GM23338 (cell line): ENCODE data around the gene GSG1L. TPM values are rescaled to one million over a fixed set of nuclear protein-coding genes. Genes with fewer than 3 reads are reported as not detected.

ENCODE experiments used
- ATAC-seq: fragments of 200-7000 bp; cut with Tn5 transposase; 3 replicates; pipeline ENCODE4 v1.9.1; 2020
- DNase-seq: peaks from one replicate; pipeline ENCODE4 v3.0.0-alpha.2; 2015; ENCODE audit warnings: low spot score
- H2AFZ ChIP-seq: fragments of 200-600 bp; sonication (generic); 2 replicates; pipeline ENCODE4 v1.8.0; 2016; ENCODE audit warnings: antibody characterized with exemption, mild to moderate bottlenecking, moderate library complexity
- H3F3A ChIP-seq: fragments of 200-600 bp; sonication (generic); replicated peaks from 2 replicates; pipeline ENCODE4 v1.8.0; 2017; ENCODE audit warnings: antibody characterized with exemption, mixed run types, low read depth
- H3K27ac ChIP-seq: fragments of 200-600 bp; sonication (generic); 2 replicates; pipeline ENCODE4 v1.6.1; 2016; ENCODE audit warnings: low read depth
- H3K27me3 ChIP-seq: fragments of 200-600 bp; sonication (generic); 2 replicates; pipeline ENCODE4 v1.8.0; 2016; ENCODE audit warnings: mild to moderate bottlenecking, mixed run types, moderate library complexity; ENCODE audit not compliant: insufficient read depth
- H3K36me3 ChIP-seq: fragments of 200-600 bp; sonication (generic); 2 replicates; pipeline ENCODE4 v1.8.0; 2016; ENCODE audit warnings: mild to moderate bottlenecking; ENCODE audit not compliant: insufficient read depth
- H3K4me1 ChIP-seq: fragments of 200-600 bp; sonication (generic); 2 replicates; pipeline ENCODE4 v1.8.0; 2016; ENCODE audit warnings: mild to moderate bottlenecking, moderate library complexity; ENCODE audit not compliant: insufficient read depth
- H3K4me2 ChIP-seq: fragments of 200-600 bp; sonication (generic); 2 replicates; pipeline ENCODE4 v1.7.1; 2017; ENCODE audit warnings: mixed run types
- H3K4me3 ChIP-seq: fragments of 200-600 bp; sonication (generic); 2 replicates; pipeline ENCODE4 v1.6.1; 2016; ENCODE audit warnings: mixed run types
- H3K79me2 ChIP-seq: fragments of 200-600 bp; sonication (generic); replicated peaks from 2 replicates; pipeline ENCODE4 v1.8.0; 2017; ENCODE audit warnings: mild to moderate bottlenecking; ENCODE audit not compliant: insufficient read depth
- H3K9me2 ChIP-seq: fragments of 200-600 bp; sonication (generic); 2 replicates; pipeline ENCODE4 v1.8.0; 2017; ENCODE audit not compliant: insufficient read depth
- H4K20me1 ChIP-seq: fragments of 200-600 bp; sonication (generic); replicated peaks from 2 replicates; pipeline ENCODE4 v1.8.0; 2017; ENCODE audit warnings: mild to moderate bottlenecking; ENCODE audit not compliant: insufficient read depth
- H3K27ac Mint-ChIP-seq: 2 replicates; pipeline ENCODE4 v1.8.0; 2020; ENCODE audit warnings: inconsistent platforms, mild to moderate bottlenecking, moderate library complexity, mixed read lengths
- H3K27me3 Mint-ChIP-seq: 3 replicates; pipeline ENCODE4 v1.8.0; 2022; ENCODE audit warnings: low read depth, mild to moderate bottlenecking, moderate library complexity, mixed read lengths, inconsistent platforms; ENCODE audit not compliant: insufficient read depth, poor library complexity
- H3K36me3 Mint-ChIP-seq: 3 replicates; pipeline ENCODE4 v1.8.0; 2021; ENCODE audit warnings: low read depth, mild to moderate bottlenecking, inconsistent platforms, moderate library complexity, mixed read lengths
- H3K4me1 Mint-ChIP-seq: 3 replicates; pipeline ENCODE4 v1.8.0; 2020; ENCODE audit warnings: mild to moderate bottlenecking, inconsistent platforms, mixed read lengths
- H3K4me3 Mint-ChIP-seq: 3 replicates; pipeline ENCODE4 v1.8.0; 2021; ENCODE audit warnings: moderate library complexity, mild to moderate bottlenecking, inconsistent platforms, mixed read lengths
- H3K9me3 Mint-ChIP-seq: 3 replicates; pipeline ENCODE4 v1.8.0; 2020; ENCODE audit warnings: moderate library complexity, mild to moderate bottlenecking, inconsistent platforms, mixed read lengths
- CREB1 ChIP-seq: fragments of 250-450 bp; sonication (Bioruptor Pico); IDR thresholded peaks from 2 replicates; pipeline ENCODE4 v1.5.0; 2020; ENCODE audit warnings: low read depth, mild to moderate bottlenecking, moderate library complexity
- EZH2 ChIP-seq: fragments of 200-600 bp; sonication (generic); IDR thresholded peaks from one replicate; pipeline ENCODE4 v1.8.0; 2017; ENCODE audit warnings: antibody characterized with exemption, mild to moderate bottlenecking, low read depth; ENCODE audit not compliant: unreplicated experiment
- EZH2phosphoT487 ChIP-seq: fragments of 200-600 bp; sonication (generic); IDR thresholded peaks from one replicate; pipeline ENCODE4 v1.8.1; 2018; ENCODE audit warnings: antibody characterized with exemption; ENCODE audit not compliant: unreplicated experiment
- JUNB ChIP-seq: IDR thresholded peaks from one replicate; pipeline ENCODE4 v1.6.1; 2016; ENCODE audit warnings: antibody characterized with exemption; ENCODE audit not compliant: unreplicated experiment
- POLR2AphosphoS5 ChIP-seq: IDR thresholded peaks from 2 replicates; pipeline ENCODE4 v1.6.1; 2016; ENCODE audit warnings: antibody characterized with exemption, low read depth
- ZNF114 ChIP-seq: fragments of 250-450 bp; sonication (Bioruptor Pico); IDR thresholded peaks from 2 replicates; pipeline ENCODE4 v1.5.0; 2020; ENCODE audit warnings: mild to moderate bottlenecking, moderate library complexity
- ZNF331 ChIP-seq: fragments of 250-450 bp; sonication (Bioruptor Pico); IDR thresholded peaks from 2 replicates; pipeline ENCODE4 v1.5.0; 2020; ENCODE audit warnings: low read depth, mild to moderate bottlenecking, moderate library complexity
- polyA plus RNA-seq: library from polyadenylated mRNA; unstranded; fragments of >200 nt; fragmentation: Nextera tagmentation; extraction: Ambion mirVana; gene quantifications from 2 replicates; pipeline ENCODE4 v1.2.1, GENCODE V29; 2016
- total RNA-seq: library from RNA; depleted of rRNA; stranded (reverse); fragments of >200 nt; shearing (Covaris generic); gene quantifications from 2 replicates; pipeline ENCODE4 v1.2.3, GENCODE V29; 2014
- TF ChIP-seq, protein P1 (sequence below): fragments of 250-450 bp; sonication (Bioruptor Pico); IDR thresholded peaks from 2 replicates; pipeline ENCODE4 v1.5.0; 2020; ENCODE audit warnings: mild to moderate bottlenecking, moderate library complexity
- TF ChIP-seq, protein P2 (sequence below), 2 experiments: fragments of 200-600 bp in 1 of 2; sonication (generic) in 1 of 2; conservative IDR thresholded peaks; 2 replicates each; pipeline versions ENCODE4 v1.5.1 to v1.6.1; 2016 to 2017; ENCODE audit warnings: antibody characterized with exemption in 2 of 2, low read depth in 2 of 2, mild to moderate bottlenecking in 2 of 2, moderate library complexity in 1 of 2

Gene GSG1L
- total and polyA plus RNA-seq, 2 experiments from 2014 or later, result 0.36 to 0.63 TPM

DNA sequence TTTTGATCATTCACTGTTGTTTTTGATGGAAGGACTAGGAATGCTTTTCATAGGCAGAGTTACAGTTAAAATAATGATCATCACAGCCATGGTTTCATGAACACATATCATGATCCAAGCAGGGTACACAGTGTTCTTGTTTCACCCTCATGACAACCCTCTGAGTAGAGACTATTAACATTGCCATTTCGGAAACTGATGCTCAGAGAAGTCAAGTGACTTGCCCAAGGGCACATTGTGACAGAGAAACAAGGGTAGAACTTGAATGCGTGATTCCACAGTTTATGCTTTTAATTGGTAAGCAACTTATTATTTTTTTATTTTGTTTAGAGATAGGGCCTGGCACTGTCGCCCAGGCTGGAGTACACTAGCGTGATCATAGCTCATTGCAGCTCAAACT lies 311.3 kb downstream of the GSG1L start (continued):
- TF ChIP-seq, protein P1, sequence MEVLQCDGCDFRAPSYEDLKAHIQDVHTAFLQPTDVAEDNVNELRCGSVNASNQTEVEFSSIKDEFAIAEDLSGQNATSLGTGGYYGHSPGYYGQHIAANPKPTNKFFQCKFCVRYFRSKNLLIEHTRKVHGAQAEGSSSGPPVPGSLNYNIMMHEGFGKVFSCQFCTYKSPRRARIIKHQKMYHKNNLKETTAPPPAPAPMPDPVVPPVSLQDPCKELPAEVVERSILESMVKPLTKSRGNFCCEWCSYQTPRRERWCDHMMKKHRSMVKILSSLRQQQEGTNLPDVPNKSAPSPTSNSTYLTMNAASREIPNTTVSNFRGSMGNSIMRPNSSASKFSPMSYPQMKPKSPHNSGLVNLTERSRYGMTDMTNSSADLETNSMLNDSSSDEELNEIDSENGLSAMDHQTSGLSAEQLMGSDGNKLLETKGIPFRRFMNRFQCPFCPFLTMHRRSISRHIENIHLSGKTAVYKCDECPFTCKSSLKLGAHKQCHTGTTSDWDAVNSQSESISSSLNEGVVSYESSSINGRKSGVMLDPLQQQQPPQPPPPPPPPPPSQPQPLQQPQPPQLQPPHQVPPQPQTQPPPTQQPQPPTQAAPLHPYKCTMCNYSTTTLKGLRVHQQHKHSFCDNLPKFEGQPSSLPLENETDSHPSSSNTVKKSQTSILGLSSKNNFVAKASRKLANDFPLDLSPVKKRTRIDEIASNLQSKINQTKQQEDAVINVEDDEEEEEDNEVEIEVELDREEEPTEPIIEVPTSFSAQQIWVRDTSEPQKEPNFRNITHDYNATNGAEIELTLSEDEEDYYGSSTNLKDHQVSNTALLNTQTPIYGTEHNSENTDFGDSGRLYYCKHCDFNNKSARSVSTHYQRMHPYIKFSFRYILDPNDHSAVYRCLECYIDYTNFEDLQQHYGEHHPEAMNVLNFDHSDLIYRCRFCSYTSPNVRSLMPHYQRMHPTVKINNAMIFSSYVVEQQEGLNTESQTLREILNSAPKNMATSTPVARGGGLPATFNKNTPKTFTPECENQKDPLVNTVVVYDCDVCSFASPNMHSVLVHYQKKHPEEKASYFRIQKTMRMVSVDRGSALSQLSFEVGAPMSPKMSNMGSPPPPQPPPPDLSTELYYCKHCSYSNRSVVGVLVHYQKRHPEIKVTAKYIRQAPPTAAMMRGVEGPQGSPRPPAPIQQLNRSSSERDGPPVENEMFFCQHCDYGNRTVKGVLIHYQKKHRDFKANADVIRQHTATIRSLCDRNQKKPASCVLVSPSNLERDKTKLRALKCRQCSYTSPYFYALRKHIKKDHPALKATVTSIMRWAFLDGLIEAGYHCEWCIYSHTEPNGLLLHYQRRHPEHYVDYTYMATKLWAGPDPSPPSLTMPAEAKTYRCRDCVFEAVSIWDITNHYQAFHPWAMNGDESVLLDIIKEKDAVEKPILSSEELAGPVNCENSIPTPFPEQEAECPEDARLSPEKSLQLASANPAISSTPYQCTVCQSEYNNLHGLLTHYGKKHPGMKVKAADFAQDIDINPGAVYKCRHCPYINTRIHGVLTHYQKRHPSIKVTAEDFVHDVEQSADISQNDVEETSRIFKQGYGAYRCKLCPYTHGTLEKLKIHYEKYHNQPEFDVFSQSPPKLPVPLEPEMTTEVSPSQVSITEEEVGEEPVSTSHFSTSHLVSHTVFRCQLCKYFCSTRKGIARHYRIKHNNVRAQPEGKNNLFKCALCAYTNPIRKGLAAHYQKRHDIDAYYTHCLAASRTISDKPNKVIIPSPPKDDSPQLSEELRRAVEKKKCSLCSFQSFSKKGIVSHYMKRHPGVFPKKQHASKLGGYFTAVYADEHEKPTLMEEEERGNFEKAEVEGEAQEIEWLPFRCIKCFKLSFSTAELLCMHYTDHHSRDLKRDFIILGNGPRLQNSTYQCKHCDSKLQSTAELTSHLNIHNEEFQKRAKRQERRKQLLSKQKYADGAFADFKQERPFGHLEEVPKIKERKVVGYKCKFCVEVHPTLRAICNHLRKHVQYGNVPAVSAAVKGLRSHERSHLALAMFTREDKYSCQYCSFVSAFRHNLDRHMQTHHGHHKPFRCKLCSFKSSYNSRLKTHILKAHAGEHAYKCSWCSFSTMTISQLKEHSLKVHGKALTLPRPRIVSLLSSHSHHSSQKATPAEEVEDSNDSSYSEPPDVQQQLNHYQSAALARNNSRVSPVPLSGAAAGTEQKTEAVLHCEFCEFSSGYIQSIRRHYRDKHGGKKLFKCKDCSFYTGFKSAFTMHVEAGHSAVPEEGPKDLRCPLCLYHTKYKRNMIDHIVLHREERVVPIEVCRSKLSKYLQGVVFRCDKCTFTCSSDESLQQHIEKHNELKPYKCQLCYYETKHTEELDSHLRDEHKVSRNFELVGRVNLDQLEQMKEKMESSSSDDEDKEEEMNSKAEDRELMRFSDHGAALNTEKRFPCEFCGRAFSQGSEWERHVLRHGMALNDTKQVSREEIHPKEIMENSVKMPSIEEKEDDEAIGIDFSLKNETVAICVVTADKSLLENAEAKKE, result no peak
- TF ChIP-seq ZNF114 (CRISPR knock-in tag) (no peak), POLR2AphosphoS5 (no peak), ZNF331 (CRISPR knock-in tag) (no peak), EZH2 (no peak), CREB1 (CRISPR knock-in tag) (no peak), EZH2phosphoT487 (no peak)
- TF ChIP-seq, protein P2, sequence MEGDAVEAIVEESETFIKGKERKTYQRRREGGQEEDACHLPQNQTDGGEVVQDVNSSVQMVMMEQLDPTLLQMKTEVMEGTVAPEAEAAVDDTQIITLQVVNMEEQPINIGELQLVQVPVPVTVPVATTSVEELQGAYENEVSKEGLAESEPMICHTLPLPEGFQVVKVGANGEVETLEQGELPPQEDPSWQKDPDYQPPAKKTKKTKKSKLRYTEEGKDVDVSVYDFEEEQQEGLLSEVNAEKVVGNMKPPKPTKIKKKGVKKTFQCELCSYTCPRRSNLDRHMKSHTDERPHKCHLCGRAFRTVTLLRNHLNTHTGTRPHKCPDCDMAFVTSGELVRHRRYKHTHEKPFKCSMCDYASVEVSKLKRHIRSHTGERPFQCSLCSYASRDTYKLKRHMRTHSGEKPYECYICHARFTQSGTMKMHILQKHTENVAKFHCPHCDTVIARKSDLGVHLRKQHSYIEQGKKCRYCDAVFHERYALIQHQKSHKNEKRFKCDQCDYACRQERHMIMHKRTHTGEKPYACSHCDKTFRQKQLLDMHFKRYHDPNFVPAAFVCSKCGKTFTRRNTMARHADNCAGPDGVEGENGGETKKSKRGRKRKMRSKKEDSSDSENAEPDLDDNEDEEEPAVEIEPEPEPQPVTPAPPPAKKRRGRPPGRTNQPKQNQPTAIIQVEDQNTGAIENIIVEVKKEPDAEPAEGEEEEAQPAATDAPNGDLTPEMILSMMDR (conservative IDR thresholded peaks at IDR 0.05; ENCODE audit: low read depth in 2 of 2), result no peak

DNA sequence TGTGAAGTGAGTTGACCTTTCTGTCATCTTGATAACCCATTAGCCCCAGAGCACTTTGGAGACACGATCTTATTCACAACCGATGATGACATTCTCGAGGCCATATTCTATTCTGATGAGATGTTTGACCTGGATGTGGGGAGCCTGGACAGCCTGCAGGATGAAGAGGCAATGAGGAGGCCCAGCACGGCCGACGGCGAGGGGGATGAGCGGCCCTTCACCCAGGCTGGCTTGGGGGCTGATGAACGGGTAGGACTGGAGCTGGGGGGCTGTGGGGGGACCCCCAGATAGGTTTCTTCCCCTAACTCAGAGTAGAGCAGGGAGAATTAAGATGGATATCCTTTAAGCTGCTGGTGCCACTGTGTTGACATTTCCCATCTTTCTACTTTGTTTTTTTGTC lies 311.8 kb downstream of the GSG1L start:
- H3K27ac Mint-ChIP-seq, result no peak overlapping the region
- H3K9me3 Mint-ChIP-seq, result no peaks in the 10 kb centered on the region
- TF ChIP-seq POLR2AphosphoS5 (no peak), EZH2 (no peak), ZNF331 (CRISPR knock-in tag) (no peak), JUNB (no peak)

More for the DNA sequence above, 311.8 kb downstream of the GSG1L start:
- peaks cover 12% of the 10 kb centered on the region for H3K27me3 Mint-ChIP-seq
- H3K4me3 ChIP-seq, result no peak overlapping the region
- ATAC-seq, result no peak
- no peak for DNase-seq
- no peaks in the 10 kb centered on the region for H3K36me3 ChIP-seq
- H3K36me3 Mint-ChIP-seq, result no peaks in the 10 kb centered on the region
- H3K4me3 Mint-ChIP-seq, result no peak overlapping the region
- no peaks in the 10 kb centered on the region for H3F3A ChIP-seq
- H4K20me1 ChIP-seq, result no peaks in the 10 kb centered on the region
- H2AFZ ChIP-seq, result no peak overlapping the region
- H3K27ac ChIP-seq, result no peak overlapping the region
- no peaks in the 10 kb centered on the region for H3K4me1 ChIP-seq
- no peaks in the 10 kb centered on the region for H3K79me2 ChIP-seq
- H3K4me1 Mint-ChIP-seq, result peaks cover 8% of the 10 kb centered on the region; the same call in 2 of the 3 replicates
- H3K4me2 ChIP-seq, result no peak overlapping the region
- no peaks in the 10 kb centered on the region for H3K9me2 ChIP-seq
- H3K27me3 ChIP-seq, result no peaks in the 10 kb centered on the region
